Vagina (tissue), 2 donors: ENCODE results near the gene RTL1.

ENCODE experiments used
- POLR2A ChIP-seq, 2 donors: fragments of 450-650 bp; IDR thresholded peaks; one replicate each; pipeline ENCODE4 v1.6.1; 2017; ENCODE audit warnings: antibody characterized with exemption in 2 of 2, mild to moderate bottlenecking in 2 of 2, moderate library complexity in 2 of 2
- POLR2AphosphoS5 ChIP-seq, 2 donors: sonication (generic); formaldehyde crosslinking; IDR thresholded peaks; one replicate each; pipeline ENCODE4 v1.9.0; 2017; ENCODE audit warnings: antibody characterized with exemption in 2 of 2, mild to moderate bottlenecking in 2 of 2, low read depth in 1 of 2; ENCODE audit not compliant: insufficient read depth in 1 of 2

DNA sequence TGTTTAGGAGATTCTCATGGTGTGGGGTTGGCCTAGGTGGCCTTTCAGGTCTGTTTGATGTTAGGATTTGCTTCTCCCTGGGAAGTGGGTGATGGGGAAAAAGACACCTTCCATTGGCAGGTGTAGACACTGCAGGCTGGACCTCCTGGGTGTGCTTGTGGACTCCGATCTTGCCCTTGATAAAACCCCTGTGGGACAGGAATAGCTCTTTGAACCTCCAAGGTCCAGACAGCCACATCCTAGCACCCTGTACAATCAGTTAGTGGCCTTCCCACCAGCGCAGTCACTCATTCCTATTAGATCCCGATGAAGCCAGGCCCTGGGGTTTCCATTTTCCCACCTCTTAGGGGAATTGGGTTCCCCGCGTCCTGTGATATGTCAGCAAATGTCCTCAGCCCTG, 49.1 kb downstream of the RTL1 start:
- TF ChIP-seq POLR2A (IDR thresholded peaks at IDR 0.05) = no peak
- no peak for TF ChIP-seq POLR2AphosphoS5 (IDR thresholded peaks at IDR 0.05; ENCODE audit: insufficient read depth in 1 of 2, low read depth in 1 of 2)
